Liver (tissue), 9 donors: ENCODE measurements around the gene OSGIN1. TPM values are rescaled to one million over a fixed set of nuclear protein-coding genes. Genes with fewer than 3 reads are reported as not detected.

Experiments used
- DNase-seq: peaks from one replicate; pipeline ENCODE4 v3.0.0-alpha.2; 2017; ENCODE audit warnings: low spot score
- H3K27ac ChIP-seq, 2 donors: one replicate each; pipeline ENCODE4 v1.7.0; 2013; ENCODE audit warnings: inconsistent platforms in 2 of 2, low read length in 2 of 2, control low read depth in 1 of 2, low read depth in 1 of 2, mild to moderate bottlenecking in 1 of 2
- H3K27me3 ChIP-seq, 4 donors: one replicate each; pipeline versions ENCODE4 v1.6.1 to v1.7.0; 2013; ENCODE audit warnings: low read length in 3 of 4, inconsistent platforms in 1 of 4, mild to moderate bottlenecking in 1 of 4, moderate library complexity in 1 of 4; ENCODE audit not compliant: control insufficient read depth in 4 of 4, insufficient read depth in 4 of 4
- H3K36me3 ChIP-seq, 4 donors: one replicate each; pipeline versions ENCODE4 v1.6.1 to v1.7.0; 2013; ENCODE audit warnings: low read length in 3 of 4, mild to moderate bottlenecking in 3 of 4, low read depth in 1 of 4, moderate library complexity in 1 of 4; ENCODE audit not compliant: control insufficient read depth in 4 of 4, insufficient read depth in 3 of 4
- H3K4me1 ChIP-seq, 4 donors: one replicate each; pipeline versions ENCODE4 v1.6.1 to v1.7.0; 2013; ENCODE audit warnings: low read length in 3 of 4, mild to moderate bottlenecking in 3 of 4, moderate library complexity in 1 of 4; ENCODE audit not compliant: control insufficient read depth in 4 of 4, insufficient read depth in 4 of 4
- H3K4me3 ChIP-seq, 3 donors: one replicate each; pipeline versions ENCODE4 v1.6.1 to v1.7.0; 2013; ENCODE audit warnings: low read length in 3 of 3, control low read depth in 1 of 3, low read depth in 1 of 3, mild to moderate bottlenecking in 1 of 3
- H3K9ac ChIP-seq, 2 donors: one replicate each; pipeline ENCODE4 v1.7.0; 2013; ENCODE audit warnings: low read length in 2 of 2, mild to moderate bottlenecking in 2 of 2, moderate library complexity in 2 of 2, control low read depth in 1 of 2, low read depth in 1 of 2
- H3K9me3 ChIP-seq, 4 donors: one replicate each; pipeline versions ENCODE4 v1.6.1 to v1.7.0; 2013; ENCODE audit warnings: low read length in 3 of 4; ENCODE audit not compliant: control insufficient read depth in 4 of 4
- EGR1 ChIP-seq, 2 donors: IDR thresholded peaks; 2 replicates each; pipeline ENCODE4 v1.6.1; 2016 to 2018; ENCODE audit warnings: antibody characterized with exemption in 2 of 2, low read depth in 2 of 2
- FOXA1 ChIP-seq: IDR thresholded peaks from 2 replicates; pipeline ENCODE4 v1.6.1; 2016; ENCODE audit warnings: antibody characterized with exemption
- FOXA2 ChIP-seq: IDR thresholded peaks from 2 replicates; pipeline ENCODE4 v1.6.1; 2016; ENCODE audit warnings: antibody characterized with exemption
- GABPA ChIP-seq, 2 donors: IDR thresholded peaks in 1 of 2; conservative IDR thresholded peaks in 1 of 2; 2 replicates each; pipeline ENCODE4 v1.6.1; 2016; ENCODE audit warnings: antibody characterized with exemption in 2 of 2, mild to moderate bottlenecking in 1 of 2, moderate library complexity in 1 of 2
- HNF4A ChIP-seq, 2 donors: conservative IDR thresholded peaks; 2 replicates each; pipeline ENCODE4 v1.6.1; 2016; ENCODE audit warnings: antibody characterized with exemption in 2 of 2, mild to moderate bottlenecking in 2 of 2
- NR2F2 ChIP-seq: IDR thresholded peaks from 2 replicates; pipeline ENCODE4 v1.6.1; 2016; ENCODE audit warnings: antibody characterized with exemption
- RXRA ChIP-seq, 2 donors: IDR thresholded peaks; 2 replicates each; pipeline ENCODE4 v1.6.1; 2017 to 2018; ENCODE audit warnings: antibody characterized with exemption in 2 of 2, mild to moderate bottlenecking in 1 of 2
- SP1 ChIP-seq: IDR thresholded peaks from 2 replicates; pipeline ENCODE4 v1.6.1; 2018; ENCODE audit warnings: antibody characterized with exemption, mild to moderate bottlenecking
- YY1 ChIP-seq: IDR thresholded peaks from 2 replicates; pipeline ENCODE4 v1.6.1; 2016; ENCODE audit warnings: antibody characterized with exemption, mild to moderate bottlenecking
- WGBS: extraction: QIAGEN DNeasy Blood & Tissue Kit; methylation state at CpG from one replicate; pipeline ENCODE4 v1.1.7; 2013; 5-methylcytosine and 5-hydroxymethylcytosine counted together
- polyA plus RNA-seq, 2 donors: library from polyadenylated mRNA; stranded (reverse) in 1 of 2; unstranded in 1 of 2; fragments of 200-250 nt in 1 of 2; fragments of >200 nt in 1 of 2; fragmentation: Nextera tagmentation in 1 of 2; extraction: Ambion mirVana in 1 of 2; gene quantifications; one replicate each; pipeline versions ENCODE4 v1.2.1 to v1.2.3, GENCODE V29; 2013 to 2015
- total RNA-seq, 2 donors: library from RNA; depleted of rRNA; stranded (reverse); fragments of >200 nt; gene quantifications; one replicate each; pipeline ENCODE4 v1.2.3, GENCODE V29; 2014
- TF ChIP-seq, protein P1 (sequence below): fragments of 150-350 bp; IDR thresholded peaks from 2 replicates; pipeline ENCODE4 v1.5.1; 2017; ENCODE audit warnings: improper control_type of control experiment, low read depth, low read length; ENCODE audit not compliant: missing input control
- TF ChIP-seq, protein P2 (sequence below): IDR thresholded peaks from 2 replicates; pipeline ENCODE4 v1.6.1; 2016; ENCODE audit warnings: antibody characterized with exemption
- TF ChIP-seq, protein P3 (sequence below): IDR thresholded peaks from 2 replicates; pipeline ENCODE4 v1.6.1; 2016; ENCODE audit warnings: antibody characterized with exemption, mild to moderate bottlenecking
- TF ChIP-seq, protein P4 (sequence below): IDR thresholded peaks from 2 replicates; pipeline ENCODE4 v1.6.1; 2016; ENCODE audit warnings: antibody characterized with exemption
- TF ChIP-seq, protein P5 (sequence below): IDR thresholded peaks from 2 replicates; pipeline ENCODE4 v1.6.1; 2016; ENCODE audit warnings: antibody characterized with exemption
- donor health status: healthy.
- donor health status: healthy.
- donor health status: healthy.
- donor health status: healthy.
- donor health status: healthy.

OSGIN1 gene
- total and polyA plus RNA-seq, 4 donors, result 7.1 to 90.4 (median 60.4) TPM

DNA sequence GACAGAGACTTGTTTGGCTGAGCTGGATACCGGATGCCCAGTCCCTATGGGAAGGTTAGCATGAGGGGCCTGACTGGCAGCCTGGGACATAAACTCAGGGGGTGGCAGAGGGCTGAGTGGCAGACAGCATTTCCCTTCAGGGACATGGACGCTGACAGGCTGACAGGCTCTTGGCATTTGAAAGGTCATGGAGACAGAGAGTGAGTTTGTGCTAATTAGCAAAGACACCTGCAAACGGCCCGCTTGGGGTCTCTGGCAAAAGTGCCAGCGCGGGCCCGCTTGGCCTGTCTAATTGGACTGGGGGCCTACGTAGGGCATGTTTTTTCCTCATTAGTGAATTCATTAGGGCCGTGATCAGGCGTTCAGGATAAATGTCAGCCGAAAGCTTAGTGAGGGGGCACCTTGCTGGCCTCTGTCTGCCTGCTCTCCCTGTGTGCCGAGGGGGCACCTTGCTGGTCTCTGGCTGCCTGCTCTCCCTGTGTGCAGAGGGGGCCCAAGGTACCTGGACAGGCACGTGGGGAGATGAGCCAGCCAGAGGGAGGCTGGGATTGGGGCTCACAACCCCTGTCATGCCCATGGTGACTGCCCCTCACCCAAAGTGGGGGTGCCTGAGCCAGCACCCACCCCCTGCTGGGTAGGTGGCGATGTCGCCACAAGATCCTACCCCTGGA lies 22.7 kb downstream of the OSGIN1 start (continued):
- TF ChIP-seq, protein P1, sequence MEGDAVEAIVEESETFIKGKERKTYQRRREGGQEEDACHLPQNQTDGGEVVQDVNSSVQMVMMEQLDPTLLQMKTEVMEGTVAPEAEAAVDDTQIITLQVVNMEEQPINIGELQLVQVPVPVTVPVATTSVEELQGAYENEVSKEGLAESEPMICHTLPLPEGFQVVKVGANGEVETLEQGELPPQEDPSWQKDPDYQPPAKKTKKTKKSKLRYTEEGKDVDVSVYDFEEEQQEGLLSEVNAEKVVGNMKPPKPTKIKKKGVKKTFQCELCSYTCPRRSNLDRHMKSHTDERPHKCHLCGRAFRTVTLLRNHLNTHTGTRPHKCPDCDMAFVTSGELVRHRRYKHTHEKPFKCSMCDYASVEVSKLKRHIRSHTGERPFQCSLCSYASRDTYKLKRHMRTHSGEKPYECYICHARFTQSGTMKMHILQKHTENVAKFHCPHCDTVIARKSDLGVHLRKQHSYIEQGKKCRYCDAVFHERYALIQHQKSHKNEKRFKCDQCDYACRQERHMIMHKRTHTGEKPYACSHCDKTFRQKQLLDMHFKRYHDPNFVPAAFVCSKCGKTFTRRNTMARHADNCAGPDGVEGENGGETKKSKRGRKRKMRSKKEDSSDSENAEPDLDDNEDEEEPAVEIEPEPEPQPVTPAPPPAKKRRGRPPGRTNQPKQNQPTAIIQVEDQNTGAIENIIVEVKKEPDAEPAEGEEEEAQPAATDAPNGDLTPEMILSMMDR, result no peak

DNA sequence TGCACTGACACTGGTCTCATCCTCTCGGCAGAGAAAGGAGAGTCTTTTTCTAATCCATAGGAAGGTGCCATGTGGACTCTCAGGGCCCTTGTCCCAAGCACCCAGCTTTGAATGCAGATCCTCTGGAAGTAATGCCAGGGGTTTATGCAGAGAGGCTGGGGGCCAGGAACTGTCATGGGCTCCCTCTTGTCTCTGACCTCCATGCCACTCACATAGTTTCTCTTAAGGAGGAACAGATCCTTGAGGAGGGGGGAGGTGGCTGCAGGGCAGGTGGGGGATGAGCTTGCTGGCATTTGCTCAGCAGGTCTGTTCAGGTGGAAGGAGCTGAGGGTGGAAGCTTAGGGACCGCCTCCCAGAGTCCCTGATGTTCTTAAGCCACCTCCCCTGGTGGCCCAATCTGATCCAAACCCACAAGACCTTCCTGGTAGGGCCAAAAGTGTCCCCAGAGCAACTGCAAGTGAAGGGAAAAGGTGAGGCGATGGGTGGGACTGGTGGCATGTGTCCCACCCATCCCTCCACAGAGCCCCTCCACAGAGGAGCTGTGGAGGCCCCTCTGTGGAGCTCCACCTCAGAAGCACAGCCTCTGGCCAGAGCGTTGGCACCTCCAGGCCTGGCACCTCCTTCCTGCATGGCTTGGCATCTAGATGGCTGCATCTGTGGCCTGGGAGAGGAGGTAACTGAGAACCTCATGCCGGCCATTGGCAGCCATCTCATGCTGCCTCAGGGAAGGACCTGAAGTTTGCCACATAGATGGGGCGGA lies 24.2 kb downstream of the OSGIN1 start:
- no peak for TF ChIP-seq GABPA (IDR thresholded peaks at IDR 0.05 in 1 of 2, conservative IDR thresholded peaks at IDR 0.05 in 1 of 2)
- TF ChIP-seq FOXA1, result no peak
- TF ChIP-seq, protein P2, sequence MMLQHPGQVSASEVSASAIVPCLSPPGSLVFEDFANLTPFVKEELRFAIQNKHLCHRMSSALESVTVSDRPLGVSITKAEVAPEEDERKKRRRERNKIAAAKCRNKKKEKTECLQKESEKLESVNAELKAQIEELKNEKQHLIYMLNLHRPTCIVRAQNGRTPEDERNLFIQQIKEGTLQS, result no peak
- no peak for TF ChIP-seq EGR1 (IDR thresholded peaks at IDR 0.05; ENCODE audit: low read depth in 2 of 2)
- TF ChIP-seq, protein P3, sequence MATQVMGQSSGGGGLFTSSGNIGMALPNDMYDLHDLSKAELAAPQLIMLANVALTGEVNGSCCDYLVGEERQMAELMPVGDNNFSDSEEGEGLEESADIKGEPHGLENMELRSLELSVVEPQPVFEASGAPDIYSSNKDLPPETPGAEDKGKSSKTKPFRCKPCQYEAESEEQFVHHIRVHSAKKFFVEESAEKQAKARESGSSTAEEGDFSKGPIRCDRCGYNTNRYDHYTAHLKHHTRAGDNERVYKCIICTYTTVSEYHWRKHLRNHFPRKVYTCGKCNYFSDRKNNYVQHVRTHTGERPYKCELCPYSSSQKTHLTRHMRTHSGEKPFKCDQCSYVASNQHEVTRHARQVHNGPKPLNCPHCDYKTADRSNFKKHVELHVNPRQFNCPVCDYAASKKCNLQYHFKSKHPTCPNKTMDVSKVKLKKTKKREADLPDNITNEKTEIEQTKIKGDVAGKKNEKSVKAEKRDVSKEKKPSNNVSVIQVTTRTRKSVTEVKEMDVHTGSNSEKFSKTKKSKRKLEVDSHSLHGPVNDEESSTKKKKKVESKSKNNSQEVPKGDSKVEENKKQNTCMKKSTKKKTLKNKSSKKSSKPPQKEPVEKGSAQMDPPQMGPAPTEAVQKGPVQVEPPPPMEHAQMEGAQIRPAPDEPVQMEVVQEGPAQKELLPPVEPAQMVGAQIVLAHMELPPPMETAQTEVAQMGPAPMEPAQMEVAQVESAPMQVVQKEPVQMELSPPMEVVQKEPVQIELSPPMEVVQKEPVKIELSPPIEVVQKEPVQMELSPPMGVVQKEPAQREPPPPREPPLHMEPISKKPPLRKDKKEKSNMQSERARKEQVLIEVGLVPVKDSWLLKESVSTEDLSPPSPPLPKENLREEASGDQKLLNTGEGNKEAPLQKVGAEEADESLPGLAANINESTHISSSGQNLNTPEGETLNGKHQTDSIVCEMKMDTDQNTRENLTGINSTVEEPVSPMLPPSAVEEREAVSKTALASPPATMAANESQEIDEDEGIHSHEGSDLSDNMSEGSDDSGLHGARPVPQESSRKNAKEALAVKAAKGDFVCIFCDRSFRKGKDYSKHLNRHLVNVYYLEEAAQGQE, result no peak
- TF ChIP-seq, protein P4, sequence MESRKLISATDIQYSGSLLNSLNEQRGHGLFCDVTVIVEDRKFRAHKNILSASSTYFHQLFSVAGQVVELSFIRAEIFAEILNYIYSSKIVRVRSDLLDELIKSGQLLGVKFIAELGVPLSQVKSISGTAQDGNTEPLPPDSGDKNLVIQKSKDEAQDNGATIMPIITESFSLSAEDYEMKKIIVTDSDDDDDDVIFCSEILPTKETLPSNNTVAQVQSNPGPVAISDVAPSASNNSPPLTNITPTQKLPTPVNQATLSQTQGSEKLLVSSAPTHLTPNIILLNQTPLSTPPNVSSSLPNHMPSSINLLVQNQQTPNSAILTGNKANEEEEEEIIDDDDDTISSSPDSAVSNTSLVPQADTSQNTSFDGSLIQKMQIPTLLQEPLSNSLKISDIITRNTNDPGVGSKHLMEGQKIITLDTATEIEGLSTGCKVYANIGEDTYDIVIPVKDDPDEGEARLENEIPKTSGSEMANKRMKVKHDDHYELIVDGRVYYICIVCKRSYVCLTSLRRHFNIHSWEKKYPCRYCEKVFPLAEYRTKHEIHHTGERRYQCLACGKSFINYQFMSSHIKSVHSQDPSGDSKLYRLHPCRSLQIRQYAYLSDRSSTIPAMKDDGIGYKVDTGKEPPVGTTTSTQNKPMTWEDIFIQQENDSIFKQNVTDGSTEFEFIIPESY, result no peak
- no peak for DNase-seq

DNA sequence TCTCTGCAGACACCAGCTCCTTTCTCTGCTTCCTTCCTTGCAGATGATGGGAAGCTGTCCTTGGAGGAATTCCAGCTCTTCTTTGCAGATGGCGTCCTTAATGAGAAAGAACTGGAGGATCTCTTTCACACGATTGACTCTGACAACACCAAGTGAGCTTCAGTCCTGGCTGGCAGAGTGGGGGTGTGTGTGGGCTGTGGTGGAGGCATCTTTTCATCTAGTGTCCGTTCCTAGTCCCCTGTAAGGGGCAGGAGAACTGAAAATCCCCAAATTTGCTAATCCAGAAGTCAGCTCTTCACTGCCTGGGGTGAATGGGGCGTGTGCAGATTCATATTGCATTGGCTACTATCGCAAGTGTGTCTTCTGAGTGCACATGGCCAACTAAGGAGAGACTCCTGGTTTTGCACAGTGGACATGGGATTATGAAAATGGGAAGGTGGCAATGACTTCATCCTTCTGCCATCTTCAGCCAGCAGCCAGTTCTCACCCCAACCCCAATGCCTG lies 25.4 kb downstream of the OSGIN1 start:
- peaks cover 0 to 3% (median under 1%) of the 10 kb centered on the region in 4 donors for H3K9me3 ChIP-seq
- no peaks in the 10 kb centered on the region for H3K27me3 ChIP-seq
- H3K27ac ChIP-seq, result no peak overlapping the region
- DNase-seq, result no peak
- H3K4me3 ChIP-seq, result no peak overlapping the region
- 84% methylated on average over 5 of the region's 5 CpGs for WGBS
- no peak for TF ChIP-seq NR2F2
- TF ChIP-seq, protein P5, sequence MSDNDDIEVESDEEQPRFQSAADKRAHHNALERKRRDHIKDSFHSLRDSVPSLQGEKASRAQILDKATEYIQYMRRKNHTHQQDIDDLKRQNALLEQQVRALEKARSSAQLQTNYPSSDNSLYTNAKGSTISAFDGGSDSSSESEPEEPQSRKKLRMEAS, result no peak
- TF ChIP-seq HNF4A (conservative IDR thresholded peaks at IDR 0.05), result no peak
- TF ChIP-seq, protein P3, result no peak
- TF ChIP-seq FOXA1, result no peak
- no peak for TF ChIP-seq SP1
- TF ChIP-seq, protein P2, result no peak
- no peak for TF ChIP-seq YY1
- no peak for TF ChIP-seq RXRA (IDR thresholded peaks at IDR 0.05)
- no peak for TF ChIP-seq FOXA2
- H3K9ac ChIP-seq, result no peak overlapping the region
- peaks cover 2 to 19% (median 9%) of the 10 kb centered on the region in 4 donors for H3K36me3 ChIP-seq
- no peaks in the 10 kb centered on the region for H3K4me1 ChIP-seq

More for the DNA sequence above, 24.2 kb downstream of the OSGIN1 start:
- no peak overlapping the region for H3K4me3 ChIP-seq
- 90% methylated on average over 6 of the region's 6 CpGs for WGBS
- peaks cover 0 to 3% (median under 1%) of the 10 kb centered on the region in 4 donors for H3K9me3 ChIP-seq
- H3K9ac ChIP-seq, result no peak overlapping the region
- H3K27ac ChIP-seq, result no peak overlapping the region
- H3K4me1 ChIP-seq, result no peaks in the 10 kb centered on the region
- no peaks in the 10 kb centered on the region for H3K27me3 ChIP-seq
- peaks cover 2 to 17% (median 8%) of the 10 kb centered on the region in 4 donors for H3K36me3 ChIP-seq
